VCaP (cell line): ENCODE measurements around the gene CHST11.

Experiments
- H3K27ac ChIP-seq: fragments of 450-650 bp; 2 replicates; pipeline ENCODE4 v1.5.1; 2017
- CTCF ChIP-seq: fragments of 450-650 bp; conservative IDR thresholded peaks from 2 replicates; pipeline ENCODE4 v1.5.1; 2017; ENCODE audit warnings: mild to moderate bottlenecking, moderate library complexity

CHST11 gene

GRCh38 chr12:104654665-104655609 lies 198.2 kb downstream of the CHST11 start:
- TF ChIP-seq CTCF, result no peak
- no peak overlapping the region for H3K27ac ChIP-seq

GRCh38 chr12:104656383-104656782 lies 199.6 kb downstream of the CHST11 start:
- no peak overlapping the region for H3K27ac ChIP-seq
- TF ChIP-seq CTCF, result no peak

- no peak overlapping the region for H3K27ac ChIP-seq
- TF ChIP-seq CTCF, result no peak
These were observed 200.2 kb downstream of the CHST11 start for GRCh38 chr12:104656921-104657320.

GRCh38 chr12:104657726-104658484 lies 201.2 kb downstream of the CHST11 start:
- no peak overlapping the region for H3K27ac ChIP-seq
- TF ChIP-seq CTCF, result no peak

- H3K27ac ChIP-seq, result no peak overlapping the region
- no peak for TF ChIP-seq CTCF
These were observed 202.3 kb downstream of the CHST11 start for GRCh38 chr12:104659058-104659457.

GRCh38 chr12:104662203-104662602 lies 205.5 kb downstream of the CHST11 start:
- H3K27ac ChIP-seq, result no peak overlapping the region
- no peak for TF ChIP-seq CTCF

GRCh38 chr12:104662908-104663307 lies 206.2 kb downstream of the CHST11 start:
- no peak overlapping the region for H3K27ac ChIP-seq
- TF ChIP-seq CTCF, result no peak
